Upper lobe of right lung (tissue), 1 donor: ENCODE results near the gene SMC6. TPM values are rescaled to one million over a fixed set of nuclear protein-coding genes. Genes with fewer than 3 reads are reported as not detected.

Experiments
- ATAC-seq: fragments of 200-7000 bp; cut with Tn5 transposase; one replicate; pipeline ENCODE4 v1.9.1; 2020; ENCODE audit warnings: mild to moderate bottlenecking, moderate library complexity
- DNase-seq: peaks from one replicate; pipeline ENCODE4 v3.0.0-alpha.2; 2020
- H3K27ac ChIP-seq: fragments of 200-600 bp; one replicate; pipeline ENCODE4 v1.8.0; 2022
- H3K27me3 ChIP-seq: fragments of 200-600 bp; one replicate; pipeline ENCODE4 v1.8.0; 2022; ENCODE audit warnings: mild to moderate bottlenecking
- H3K36me3 ChIP-seq: fragments of 200-600 bp; one replicate; pipeline ENCODE4 v1.8.0; 2022
- H3K4me1 ChIP-seq: fragments of 200-600 bp; one replicate; pipeline ENCODE4 v1.8.0; 2022
- H3K4me3 ChIP-seq: fragments of 200-600 bp; one replicate; pipeline ENCODE4 v1.8.0; 2022; ENCODE audit warnings: mild to moderate bottlenecking
- H3K9me3 ChIP-seq: fragments of 200-600 bp; one replicate; pipeline ENCODE4 v1.8.0; 2022
- intact Hi-C: fragments of 100-400 bp; cut with DNase I; formaldehyde crosslinking; loops from one replicate; pipeline ENCODE4 v1.11.0; 2022
- total RNA-seq: library from RNA; stranded (reverse); fragmentation: NEBNext Ultra II Directional; extraction: Animal tissue kit (Norgen Biotek cat#: 25700); gene quantifications from one replicate; pipeline ENCODE4 v1.2.1, GENCODE V29; 2021
- TF ChIP-seq, protein P1 (sequence below): fragments of 200-600 bp; IDR thresholded peaks from one replicate; pipeline ENCODE4 v1.8.0; 2022; ENCODE audit warnings: antibody characterized with exemption
- donor health status: DM: no; HTN: yes; CAD: no; lungs with severe emphysema.

The SMC6 gene
- total RNA-seq, 1 donor from 2014 or later = 16.0 TPM

GRCh38 chr2:17667898-17668297 is 85.7 kb downstream of the SMC6 start:
- H3K27ac ChIP-seq = no peak overlapping the region
- intact Hi-C loops = no loop called here
- peaks cover 54% of the 10 kb centered on the region for H3K36me3 ChIP-seq
- TF ChIP-seq, protein P1, sequence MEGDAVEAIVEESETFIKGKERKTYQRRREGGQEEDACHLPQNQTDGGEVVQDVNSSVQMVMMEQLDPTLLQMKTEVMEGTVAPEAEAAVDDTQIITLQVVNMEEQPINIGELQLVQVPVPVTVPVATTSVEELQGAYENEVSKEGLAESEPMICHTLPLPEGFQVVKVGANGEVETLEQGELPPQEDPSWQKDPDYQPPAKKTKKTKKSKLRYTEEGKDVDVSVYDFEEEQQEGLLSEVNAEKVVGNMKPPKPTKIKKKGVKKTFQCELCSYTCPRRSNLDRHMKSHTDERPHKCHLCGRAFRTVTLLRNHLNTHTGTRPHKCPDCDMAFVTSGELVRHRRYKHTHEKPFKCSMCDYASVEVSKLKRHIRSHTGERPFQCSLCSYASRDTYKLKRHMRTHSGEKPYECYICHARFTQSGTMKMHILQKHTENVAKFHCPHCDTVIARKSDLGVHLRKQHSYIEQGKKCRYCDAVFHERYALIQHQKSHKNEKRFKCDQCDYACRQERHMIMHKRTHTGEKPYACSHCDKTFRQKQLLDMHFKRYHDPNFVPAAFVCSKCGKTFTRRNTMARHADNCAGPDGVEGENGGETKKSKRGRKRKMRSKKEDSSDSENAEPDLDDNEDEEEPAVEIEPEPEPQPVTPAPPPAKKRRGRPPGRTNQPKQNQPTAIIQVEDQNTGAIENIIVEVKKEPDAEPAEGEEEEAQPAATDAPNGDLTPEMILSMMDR = no peak
- H3K27me3 ChIP-seq = no peaks in the 10 kb centered on the region
- no peak for DNase-seq
- H3K4me1 ChIP-seq = no peaks in the 10 kb centered on the region
- H3K4me3 ChIP-seq = no peak overlapping the region
- no peaks in the 10 kb centered on the region for H3K9me3 ChIP-seq
- no peak for ATAC-seq

GRCh38 chr2:17664534-17664933 is 89.1 kb downstream of the SMC6 start:
- TF ChIP-seq, protein P1 = no peak
- peaks cover 47% of the 10 kb centered on the region for H3K36me3 ChIP-seq

DNA sequence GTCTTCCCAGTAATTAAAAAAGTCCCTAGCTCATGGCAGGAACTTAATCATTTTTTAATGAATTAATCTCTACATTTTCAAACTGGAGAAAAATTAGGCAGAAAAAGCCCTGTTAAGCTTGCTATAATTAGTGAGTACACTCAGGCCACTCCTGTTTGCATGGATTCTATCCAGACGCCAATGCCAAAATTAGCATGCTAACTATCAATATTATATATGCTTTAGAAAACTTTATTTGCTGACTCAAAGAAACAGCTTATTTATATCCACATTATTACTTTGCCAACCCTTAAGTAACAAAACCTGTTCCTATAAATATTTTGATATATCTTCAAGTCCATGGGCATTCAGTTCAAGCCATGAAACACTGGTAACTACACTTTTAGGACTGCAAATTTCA is 90.9 kb downstream of the SMC6 start:
- DNase-seq = no peak
- no peak overlapping the region for H3K4me3 ChIP-seq
- H3K36me3 ChIP-seq = peaks cover 29% of the 10 kb centered on the region
- TF ChIP-seq, protein P1 = no peak
- no peak overlapping the region for H3K27ac ChIP-seq
- intact Hi-C loops = no loop called here
- no peak for ATAC-seq
- H3K27me3 ChIP-seq = no peaks in the 10 kb centered on the region
- H3K4me1 ChIP-seq = no peaks in the 10 kb centered on the region
- H3K9me3 ChIP-seq = no peaks in the 10 kb centered on the region

More at GRCh38 chr2:17664534-17664933, 89.1 kb downstream of the SMC6 start:
- H3K27ac ChIP-seq = no peak overlapping the region
- DNase-seq = no peak
- intact Hi-C loops = no loop called here
- no peaks in the 10 kb centered on the region for H3K9me3 ChIP-seq
- no peaks in the 10 kb centered on the region for H3K4me1 ChIP-seq
- ATAC-seq = no peak
- H3K4me3 ChIP-seq = no peak overlapping the region
- no peaks in the 10 kb centered on the region for H3K27me3 ChIP-seq

DNA sequence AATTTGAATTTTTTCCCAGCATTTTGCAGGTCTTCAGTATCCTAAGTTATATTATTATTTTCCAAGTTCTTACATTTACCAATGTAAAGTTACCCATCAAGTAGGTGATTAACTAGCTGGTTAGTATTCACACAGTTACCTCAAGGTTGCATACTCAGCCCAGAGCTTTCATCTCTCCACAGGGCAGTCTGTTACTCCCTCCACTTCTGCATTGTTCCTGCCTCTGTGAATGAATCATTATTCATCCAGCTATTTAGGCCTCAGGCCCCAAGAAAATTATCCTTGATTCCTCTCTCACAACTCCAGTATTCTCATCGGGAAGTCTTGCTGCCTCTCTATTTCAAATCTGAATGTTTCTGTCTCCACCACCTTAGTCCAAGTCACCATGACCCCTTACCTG is 92.2 kb downstream of the SMC6 start:
- TF ChIP-seq, protein P1 = no peak
- DNase-seq (no peak), ATAC-seq (no peak)
- Histone ChIP-seq H3K4me3 (no peak overlapping the region), H3K9me3 (no peaks in the 10 kb centered on the region), H3K27me3 (no peaks in the 10 kb centered on the region), H3K27ac (no peak overlapping the region), H3K36me3 (peaks cover 25% of the 10 kb centered on the region), H3K4me1 (no peaks in the 10 kb centered on the region)
- intact Hi-C loops = no loop called here

DNA sequence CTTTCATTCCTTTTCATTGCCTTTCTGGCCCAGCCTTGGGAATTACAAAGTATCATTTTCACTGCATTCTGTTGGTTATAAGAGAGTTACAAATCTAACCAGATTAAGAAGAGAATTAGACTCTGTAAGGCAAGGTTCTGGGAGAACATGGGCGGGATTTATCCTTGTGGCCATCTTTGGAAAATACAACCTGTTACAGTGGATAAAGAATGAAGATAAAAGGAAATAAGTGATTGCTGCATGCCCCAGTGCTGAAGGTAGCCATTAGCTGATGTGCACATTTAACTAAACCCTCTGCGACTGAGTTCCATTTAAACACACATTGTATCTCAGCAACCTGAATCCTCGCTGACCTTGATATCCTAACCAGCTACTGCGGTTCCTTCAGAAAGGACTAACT is 93.4 kb downstream of the SMC6 start:
- TF ChIP-seq, protein P1 = no peak
- no peak for ATAC-seq
- intact Hi-C loops = no loop called here
- Histone ChIP-seq H3K4me1 (no peaks in the 10 kb centered on the region), H3K4me3 (no peak overlapping the region), H3K36me3 (peaks cover 16% of the 10 kb centered on the region), H3K9me3 (no peaks in the 10 kb centered on the region), H3K27ac (no peak overlapping the region), H3K27me3 (no peaks in the 10 kb centered on the region)
- no peak for DNase-seq

GRCh38 chr2:17658251-17658843 is 95.3 kb downstream of the SMC6 start:
- Histone ChIP-seq H3K27me3 (no peaks in the 10 kb centered on the region), H3K4me3 (no peak overlapping the region), H3K4me1 (no peaks in the 10 kb centered on the region), H3K36me3 (no peaks in the 10 kb centered on the region), H3K9me3 (no peaks in the 10 kb centered on the region), H3K27ac (no peak overlapping the region)
- intact Hi-C loops = no loop called here
- no peak for ATAC-seq
- TF ChIP-seq, protein P1 = no peak
- no peak for DNase-seq
